GM13977 (cell line): ENCODE measurements around the gene CPED1.

ENCODE experiments used
- DNase-seq: peaks from one replicate; pipeline ENCODE4 v3.0.0; 2012; ENCODE audit warnings: low spot score
- CTCF ChIP-seq: IDR thresholded peaks from 2 replicates; pipeline ENCODE4 v1.5.1; 2012; ENCODE audit warnings: mild to moderate bottlenecking, control low read depth; ENCODE audit not compliant: insufficient read depth; ENCODE audit errors: extremely low read depth, missing control alignments
- in situ Hi-C: fragments of 300-500 bp; cut with MboI; formaldehyde crosslinking; loops from one replicate; pipeline ENCODE4 v1.12.0; 2022; ENCODE audit warnings: low sequenced_read_pairs, low pct_unique_long_range_greater_than_20kb, mixed read lengths, inconsistent platforms; ENCODE audit not compliant: unreplicated experiment

The CPED1 gene

GRCh38 chr7:121081327-121081936 lies 92.9 kb downstream of the CPED1 start:
- DNase-seq: peak; percentile 23
- TF ChIP-seq CTCF: peak; percentile 63
- in situ Hi-C loops: loop anchor here (10.0 kb wide), 1 partner anchor 87 kb away; no protein-coding TSS in a partner anchor

- in situ Hi-C loops: loop anchor here (10.0 kb wide), 1 partner anchor 88 kb away; no protein-coding TSS in a partner anchor
- DNase-seq: no peak
- no peak for TF ChIP-seq CTCF
These were observed 94.0 kb downstream of the CPED1 start for GRCh38 chr7:121082400-121083101.

- DNase-seq: no peak
- no peak for TF ChIP-seq CTCF
- in situ Hi-C loops: loop anchor here (10.0 kb wide), 1 partner anchor 88 kb away; no protein-coding TSS in a partner anchor
These were observed 94.8 kb downstream of the CPED1 start for GRCh38 chr7:121083138-121083789.

GRCh38 chr7:121083790-121084251 lies 95.3 kb downstream of the CPED1 start:
- no peak for TF ChIP-seq CTCF
- in situ Hi-C loops: loop anchor here (10.0 kb wide), 1 partner anchor 89 kb away; no protein-coding TSS in a partner anchor
- no peak for DNase-seq

GRCh38 chr7:121084256-121084655 lies 95.7 kb downstream of the CPED1 start:
- in situ Hi-C loops: loop anchor here (10.0 kb wide), 1 partner anchor 89 kb away; no protein-coding TSS in a partner anchor
- no peak for TF ChIP-seq CTCF

GRCh38 chr7:121084748-121085336 lies 96.3 kb downstream of the CPED1 start:
- in situ Hi-C loops: loop anchor here (10.0 kb wide), 1 partner anchor 90 kb away; no protein-coding TSS in a partner anchor
- no peak for TF ChIP-seq CTCF
- DNase-seq: no peak

More at GRCh38 chr7:121084256-121084655, 95.7 kb downstream of the CPED1 start:
- DNase-seq: no peak
